AG10803 (cell line): ENCODE measurements around the gene PXN.
"Not testable (repeated sequence)": the region's sequence is repeated elsewhere in the genome, so short reads cannot be mapped to it uniquely, and the experiment has no call there.

Experiments
- DNase-seq: peaks from one replicate; pipeline ENCODE4 v3.0.0; 2010; ENCODE audit warnings: low read depth
- H3K4me3 ChIP-seq: 2 replicates; pipeline ENCODE4 v1.5.1; 2011; ENCODE audit warnings: mild to moderate bottlenecking, low read length, control low read depth
- TF ChIP-seq, protein P1 (sequence below): conservative IDR thresholded peaks from 2 replicates; pipeline ENCODE4 v1.5.1; 2011; ENCODE audit warnings: mild to moderate bottlenecking, low read length, control low read depth, inconsistent platforms

Gene PXN

DNA sequence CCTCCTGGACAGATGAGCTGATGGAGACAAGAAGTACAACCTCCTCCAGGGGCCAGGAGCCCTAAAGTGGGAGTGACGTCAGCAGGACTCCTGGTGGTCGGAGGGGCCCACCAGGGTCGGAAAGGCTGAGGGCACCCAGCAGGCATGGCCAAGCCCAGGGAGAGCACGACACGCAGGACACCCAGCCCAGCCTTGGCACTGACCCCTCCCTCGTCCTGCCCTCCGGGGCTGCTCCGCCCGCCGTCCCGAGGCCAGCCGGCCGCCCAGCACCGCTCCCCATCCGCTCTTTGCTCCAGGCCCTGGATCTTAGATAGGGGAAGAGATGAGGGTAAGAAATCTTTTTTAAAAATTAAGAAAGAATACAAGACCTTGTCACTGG, 50.2 kb downstream of the PXN start:
- H3K4me3 ChIP-seq: no peak overlapping the region
- DNase-seq: no peak
- TF ChIP-seq, protein P1, sequence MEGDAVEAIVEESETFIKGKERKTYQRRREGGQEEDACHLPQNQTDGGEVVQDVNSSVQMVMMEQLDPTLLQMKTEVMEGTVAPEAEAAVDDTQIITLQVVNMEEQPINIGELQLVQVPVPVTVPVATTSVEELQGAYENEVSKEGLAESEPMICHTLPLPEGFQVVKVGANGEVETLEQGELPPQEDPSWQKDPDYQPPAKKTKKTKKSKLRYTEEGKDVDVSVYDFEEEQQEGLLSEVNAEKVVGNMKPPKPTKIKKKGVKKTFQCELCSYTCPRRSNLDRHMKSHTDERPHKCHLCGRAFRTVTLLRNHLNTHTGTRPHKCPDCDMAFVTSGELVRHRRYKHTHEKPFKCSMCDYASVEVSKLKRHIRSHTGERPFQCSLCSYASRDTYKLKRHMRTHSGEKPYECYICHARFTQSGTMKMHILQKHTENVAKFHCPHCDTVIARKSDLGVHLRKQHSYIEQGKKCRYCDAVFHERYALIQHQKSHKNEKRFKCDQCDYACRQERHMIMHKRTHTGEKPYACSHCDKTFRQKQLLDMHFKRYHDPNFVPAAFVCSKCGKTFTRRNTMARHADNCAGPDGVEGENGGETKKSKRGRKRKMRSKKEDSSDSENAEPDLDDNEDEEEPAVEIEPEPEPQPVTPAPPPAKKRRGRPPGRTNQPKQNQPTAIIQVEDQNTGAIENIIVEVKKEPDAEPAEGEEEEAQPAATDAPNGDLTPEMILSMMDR: no peak

DNA sequence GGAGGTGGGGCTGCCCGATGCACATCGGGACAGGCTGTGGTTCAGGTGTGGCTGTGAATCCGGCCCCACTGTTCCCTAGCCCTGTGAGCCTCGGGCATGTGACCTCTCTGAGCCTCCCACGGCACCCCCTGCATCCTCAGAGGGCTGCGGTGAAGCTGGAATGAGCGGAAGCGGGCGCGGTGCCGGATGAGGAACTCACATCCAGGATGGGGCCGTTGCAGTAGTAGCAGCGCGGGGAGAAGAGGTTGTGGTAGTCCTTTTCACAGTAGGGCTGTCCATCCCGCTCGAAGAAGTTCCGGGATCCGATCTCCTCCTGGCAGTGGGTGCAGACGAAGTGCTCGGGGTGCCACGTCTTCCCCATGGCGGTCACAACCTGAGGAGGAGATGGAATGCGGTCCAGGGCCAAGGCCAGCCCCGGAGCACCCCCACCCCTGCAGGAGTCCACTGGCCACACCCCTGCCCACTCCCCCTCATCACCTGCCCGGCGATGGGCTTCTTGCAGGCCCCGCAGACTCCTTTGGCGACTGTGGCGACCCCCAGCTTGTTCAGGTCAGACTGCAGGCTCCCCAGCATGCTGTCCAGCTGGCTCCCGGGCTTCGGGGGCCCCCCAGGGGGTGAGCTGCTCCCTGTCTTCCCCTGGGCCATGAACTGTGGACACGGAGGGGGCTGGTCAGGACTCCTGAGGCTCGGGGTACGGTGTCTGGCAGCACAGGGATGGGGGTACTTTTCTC, 50.7 kb downstream of the PXN start:
- TF ChIP-seq, protein P1: no peak
- no peak for DNase-seq

DNA sequence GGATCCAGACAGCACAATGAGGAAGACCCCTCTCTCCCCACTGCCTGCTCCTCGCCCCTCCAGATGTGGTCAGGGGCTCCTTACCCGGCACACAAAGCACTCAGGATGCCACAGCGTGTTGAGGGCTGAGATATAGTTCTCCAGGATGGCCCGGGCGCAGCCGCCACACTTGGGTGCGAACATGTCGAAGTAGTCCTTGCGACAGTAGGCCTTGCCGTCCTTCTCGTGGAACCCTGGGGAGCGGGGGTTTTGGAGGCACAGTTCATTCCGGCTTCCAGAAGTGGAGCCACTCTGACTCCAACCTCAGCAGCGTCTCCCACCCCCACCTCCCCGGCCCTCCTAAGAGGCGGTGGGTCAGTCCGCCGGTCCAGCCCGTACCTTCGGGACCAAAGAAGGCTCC, 51.8 kb downstream of the PXN start:
- H3K4me3 ChIP-seq: no peak overlapping the region
- TF ChIP-seq, protein P1: no peak
- no peak for DNase-seq

More for the DNA sequence above, 50.7 kb downstream of the PXN start:
- H3K4me3 ChIP-seq: no peak overlapping the region

DNA sequence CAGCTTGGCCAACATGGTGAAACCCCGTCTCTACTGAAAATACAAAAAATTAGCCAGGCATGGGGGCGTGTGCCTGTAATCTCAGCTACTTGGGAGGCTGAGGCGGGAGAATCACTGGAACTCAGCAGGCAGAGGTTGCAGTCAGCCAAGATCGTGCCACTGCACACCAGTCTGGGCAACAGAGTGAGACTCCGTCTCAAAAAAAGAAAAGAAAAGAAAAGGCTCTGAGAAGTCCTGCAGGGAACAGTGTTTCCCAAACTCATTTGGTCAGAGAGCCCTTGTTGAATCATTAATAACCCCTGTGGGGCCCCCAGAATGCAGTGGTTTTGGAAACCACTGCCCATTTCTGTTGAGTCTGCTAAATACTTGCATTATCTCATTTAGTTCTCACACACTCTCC, 52.3 kb downstream of the PXN start:
- DNase-seq, H3K4me3 ChIP-seq: not testable (repeated sequence)

DNA sequence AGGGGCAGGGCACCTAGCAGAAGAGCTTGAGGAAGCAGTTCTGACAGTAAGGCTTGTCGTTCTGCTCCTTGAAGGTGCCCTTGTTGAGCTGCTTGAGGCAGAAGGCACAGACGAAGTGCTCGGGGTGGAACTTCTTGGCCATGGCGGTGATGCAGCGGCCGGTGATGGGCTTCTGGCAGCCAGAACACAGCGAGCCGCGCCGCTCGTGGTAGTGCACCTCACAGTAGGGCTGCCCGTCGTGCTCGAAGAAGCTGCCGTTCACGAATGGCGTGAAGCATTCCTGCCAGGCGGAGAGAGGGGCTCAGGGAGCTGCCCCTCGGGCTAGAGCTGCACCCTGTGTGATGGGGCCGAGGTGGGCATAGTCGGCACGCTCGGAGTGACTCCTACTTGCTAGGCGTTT, 53.2 kb downstream of the PXN start:
- H3K4me3 ChIP-seq: no peak overlapping the region
- TF ChIP-seq, protein P1: no peak
- DNase-seq: no peak

DNA sequence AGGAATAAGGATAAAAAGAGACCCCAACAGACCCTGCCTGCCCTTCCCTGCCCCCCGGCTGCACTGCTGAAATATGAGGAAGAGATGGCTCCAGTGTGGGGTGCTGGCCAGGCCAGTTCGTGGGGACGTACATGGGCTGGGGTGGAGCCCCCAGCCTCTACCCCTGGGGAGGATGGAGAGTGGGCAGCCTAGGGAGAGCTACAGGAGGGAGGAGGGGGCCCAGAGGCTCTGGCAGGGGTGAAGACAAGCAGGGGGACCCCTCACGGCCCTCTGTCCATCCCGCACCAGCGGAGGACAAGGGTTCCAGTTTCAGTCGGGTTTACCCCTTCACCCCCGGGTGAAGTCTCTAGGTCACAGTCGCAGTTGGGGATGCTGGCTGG, 53.6 kb downstream of the PXN start:
- TF ChIP-seq, protein P1: no peak
- no peak for DNase-seq
- H3K4me3 ChIP-seq: no peak overlapping the region

DNA sequence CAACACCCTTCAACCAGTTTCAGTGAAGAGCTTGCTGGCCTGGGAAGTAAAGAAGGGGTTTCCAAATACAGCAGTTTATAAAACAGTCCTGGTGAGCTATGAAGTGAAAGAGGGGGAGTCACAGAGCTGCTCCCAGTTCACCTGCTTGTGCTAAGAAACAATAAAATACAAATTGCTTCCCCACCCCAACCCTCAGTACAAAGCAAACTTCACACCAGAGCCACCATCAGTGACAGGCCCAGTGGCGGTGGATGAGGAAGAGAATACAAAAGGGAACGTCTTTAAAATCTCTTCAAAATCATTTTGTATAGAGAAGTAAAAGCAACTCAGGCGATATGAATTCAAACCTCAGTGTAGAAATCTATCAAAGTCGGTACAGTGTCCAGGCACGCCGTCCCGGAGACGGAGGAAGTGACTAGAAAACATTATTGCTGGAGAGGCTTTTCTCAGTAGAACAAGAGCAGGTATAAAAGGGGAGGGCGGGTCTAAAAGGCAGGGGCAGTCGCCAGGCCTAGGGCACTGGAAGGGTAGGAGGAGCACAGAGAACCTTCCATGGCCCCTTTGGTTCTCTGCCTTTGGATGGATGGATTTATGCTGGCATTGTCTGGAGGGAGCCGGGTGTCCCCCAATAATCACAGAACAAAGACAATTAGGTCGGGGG, 54.2 kb downstream of the PXN start:
- TF ChIP-seq, protein P1: no peak
- H3K4me3 ChIP-seq: no peak overlapping the region
- no peak for DNase-seq
